DND-41 (cell line): ENCODE results near the gene ATAD2B.

Source experiments
- CTCF ChIP-seq: IDR thresholded peaks from 2 replicates; pipeline ENCODE4 v1.5.1; 2012; ENCODE audit warnings: borderline replicate concordance, low read length, moderate library complexity, mild to moderate bottlenecking; ENCODE audit not compliant: poor library complexity, severe bottlenecking; ENCODE audit errors: extremely low read depth
- EZH2 ChIP-seq: IDR thresholded peaks from 3 replicates; pipeline ENCODE4 v1.6.1; 2012; ENCODE audit warnings: borderline replicate concordance, low read depth, mild to moderate bottlenecking, moderate library complexity, low read length, inconsistent platforms; ENCODE audit not compliant: severe bottlenecking

GRCh38 chr2:23859234-23859633 is 67.7 kb downstream of the ATAD2B start:
- no peak for TF ChIP-seq CTCF
- TF ChIP-seq EZH2: no peak
